ENCODE results near the gene TRIM22.

GRCh38 chr11:5738431-5738830 is 48.8 kb downstream of the TRIM22 start:
- TF ChIP-seq CTCF (optimal IDR thresholded peaks at IDR 0.05 in 1 of 3, IDR thresholded peaks at IDR 0.05 in 1 of 3, conservative IDR thresholded peaks at IDR 0.05 in 1 of 3; ENCODE audit: extremely low read depth in 1 of 3, insufficient read depth in 2 of 3, low read length in 3 of 3) (no peak), EZH2 (IDR thresholded peaks at IDR 0.05; ENCODE audit: low read length) (no peak)

Measured in keratinocyte (primary cell).